AG09319 (cell line): Measurements from ENCODE around the gene TMEM63B.

Experiments
- DNase-seq: peaks from one replicate; pipeline ENCODE4 v3.0.0-alpha.2; 2010; ENCODE audit warnings: low read depth; ENCODE audit errors: extremely low read depth
- CTCF ChIP-seq: IDR thresholded peaks from 2 replicates; pipeline ENCODE4 v1.5.1; 2011; ENCODE audit warnings: low read depth, mild to moderate bottlenecking, inconsistent platforms, low read length, moderate library complexity

Gene TMEM63B

DNA sequence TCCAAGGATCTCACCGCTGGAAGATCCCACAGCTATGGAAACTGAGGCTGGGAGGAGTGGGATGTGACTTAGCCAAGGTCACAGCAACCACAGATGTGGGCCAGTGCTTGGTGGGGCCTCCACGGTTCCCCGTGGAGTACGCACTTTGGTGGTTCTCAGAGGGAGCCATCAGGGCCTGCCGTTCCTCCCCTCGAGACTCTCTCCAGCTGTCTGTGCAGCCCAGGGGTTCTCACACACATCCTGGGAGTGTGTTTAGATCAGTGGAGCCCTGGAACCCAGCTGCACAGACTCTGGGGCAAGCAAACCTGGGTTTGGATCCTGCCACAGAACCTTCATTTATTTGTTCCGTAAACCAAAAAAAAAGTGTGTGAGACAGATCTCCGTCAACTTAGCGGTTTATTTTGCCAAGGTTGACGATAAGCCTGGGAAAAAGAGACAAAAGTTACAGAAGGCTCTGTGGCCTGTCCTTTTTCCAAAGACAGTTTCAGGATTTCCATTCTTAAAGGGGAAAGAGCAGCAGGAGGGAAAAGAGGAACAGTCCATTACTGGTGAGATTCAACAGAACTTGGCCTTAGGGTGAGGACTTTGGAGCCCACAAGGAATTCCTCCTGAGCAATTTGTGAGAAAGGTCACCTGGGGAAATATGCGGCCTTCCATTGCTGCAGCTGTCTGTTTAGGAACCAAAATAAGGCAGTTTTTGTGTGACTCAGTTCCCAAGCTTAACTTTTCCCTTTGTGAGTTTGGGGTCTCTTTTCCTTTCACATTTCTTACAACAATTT lies 75.8 kb downstream of the TMEM63B start:
- TF ChIP-seq CTCF, result no peak
- DNase-seq, result no peak

GRCh38 chr6:44203955-44204354 lies 76.6 kb downstream of the TMEM63B start:
- no peak for DNase-seq
- TF ChIP-seq CTCF, result no peak
